Astrocyte (in vitro differentiated cells and primary cell): Measurements from ENCODE around the gene FEV.

Experiments used
- CTCF ChIP-seq: IDR thresholded peaks from 2 replicates; pipeline ENCODE4 v1.5.1; 2011; ENCODE audit warnings: low read depth, mild to moderate bottlenecking, inconsistent platforms, low read length, moderate library complexity; ENCODE audit not compliant: insufficient read depth
- EZH2 ChIP-seq: IDR thresholded peaks from 2 replicates; pipeline ENCODE4 v1.6.1; 2012; ENCODE audit warnings: mild to moderate bottlenecking, low read length, inconsistent platforms; ENCODE audit not compliant: insufficient read depth

GRCh38 chr2:218998414-218999002, 13.5 kb upstream of the FEV start:
- TF ChIP-seq CTCF (no peak), EZH2 (no peak)
